KMS-11 (cell line): Measurements from ENCODE around the gene TDRD3.

Experiments used
- H2AFZ ChIP-seq: fragments of 200-600 bp; sonication (generic); 2 replicates; pipeline ENCODE4 v1.6.1; 2016; ENCODE audit warnings: antibody characterized with exemption, mixed run types, low read depth
- H3K27ac ChIP-seq: fragments of 200-600 bp; sonication (generic); 2 replicates; pipeline ENCODE4 v1.6.1; 2016; ENCODE audit warnings: mild to moderate bottlenecking, mixed run types
- H3K27me3 ChIP-seq: fragments of 200-600 bp; sonication (generic); 2 replicates; pipeline ENCODE4 v1.6.1; 2017; ENCODE audit warnings: mild to moderate bottlenecking, low read depth, mixed run types, moderate library complexity; ENCODE audit not compliant: insufficient read depth
- H3K36me3 ChIP-seq: fragments of 200-600 bp; sonication (generic); 2 replicates; pipeline ENCODE4 v1.6.1; 2017; ENCODE audit warnings: mild to moderate bottlenecking, mixed run types; ENCODE audit not compliant: insufficient read depth
- H3K4me1 ChIP-seq: fragments of 200-600 bp; sonication (generic); 2 replicates; pipeline ENCODE4 v1.6.1; 2016; ENCODE audit warnings: mild to moderate bottlenecking, low read depth, mixed run types; ENCODE audit not compliant: poor library complexity, severe bottlenecking
- H3K4me2 ChIP-seq: fragments of 200-600 bp; sonication (generic); 2 replicates; pipeline ENCODE4 v1.7.0; 2016; ENCODE audit warnings: mild to moderate bottlenecking, mixed run types
- H3K4me3 ChIP-seq: fragments of 200-600 bp; sonication (generic); IDR thresholded peaks from 2 replicates; pipeline ENCODE4 v1.6.1; 2017; ENCODE audit warnings: low read depth, low read length, mixed read lengths; ENCODE audit not compliant: insufficient read depth
- H3K79me2 ChIP-seq: fragments of 200-600 bp; sonication (generic); 2 replicates; pipeline ENCODE4 v1.6.1; 2016; ENCODE audit warnings: low read depth, mixed run types; ENCODE audit not compliant: insufficient read depth
- H3K9ac ChIP-seq: fragments of 200-600 bp; sonication (generic); 2 replicates; pipeline ENCODE4 v1.6.1; 2016; ENCODE audit warnings: mild to moderate bottlenecking, mixed run types
- H4K20me1 ChIP-seq: fragments of 200-600 bp; sonication (generic); 2 replicates; pipeline ENCODE4 v1.6.1; 2016; ENCODE audit warnings: mild to moderate bottlenecking, mixed run types; ENCODE audit not compliant: insufficient read depth
- CTCF ChIP-seq: fragments of 200-600 bp; sonication (generic); conservative IDR thresholded peaks from 2 replicates; pipeline ENCODE4 v1.6.1; 2017; ENCODE audit warnings: low read depth, mild to moderate bottlenecking, antibody characterized with exemption, low read length, moderate library complexity, mixed read lengths

TDRD3 gene

DNA sequence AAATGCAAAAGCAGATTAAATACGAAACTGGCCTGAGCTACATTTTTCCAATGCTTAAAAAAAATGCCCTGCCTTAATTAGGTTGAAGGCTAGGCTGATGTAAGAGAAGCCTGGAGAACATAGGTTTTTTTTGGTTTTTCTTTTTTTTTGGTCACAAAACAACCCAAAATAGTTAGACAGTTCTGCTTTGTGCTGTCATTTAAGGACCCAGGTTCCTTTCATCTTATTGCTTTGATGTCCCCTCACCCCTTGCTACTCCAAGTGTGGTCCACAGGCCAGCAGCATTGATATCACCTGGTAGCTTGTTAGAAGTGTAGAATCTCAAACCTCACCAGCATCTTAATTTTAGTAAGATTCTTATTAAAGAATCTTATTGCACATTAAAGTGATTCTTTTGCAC lies 14.4 kb downstream of the TDRD3 start:
- Histone ChIP-seq H4K20me1 (no peaks in the 10 kb centered on the region), H3K9ac (no peak overlapping the region), H3K4me3 (no peak overlapping the region), H3K79me2 (no peaks in the 10 kb centered on the region), H3K27ac (no peak overlapping the region), H2AFZ (no peak overlapping the region), H3K4me2 (no peak overlapping the region), H3K4me1 (no peaks in the 10 kb centered on the region), H3K36me3 (no peaks in the 10 kb centered on the region), H3K27me3 (no peaks in the 10 kb centered on the region)
- TF ChIP-seq CTCF = no peak

DNA sequence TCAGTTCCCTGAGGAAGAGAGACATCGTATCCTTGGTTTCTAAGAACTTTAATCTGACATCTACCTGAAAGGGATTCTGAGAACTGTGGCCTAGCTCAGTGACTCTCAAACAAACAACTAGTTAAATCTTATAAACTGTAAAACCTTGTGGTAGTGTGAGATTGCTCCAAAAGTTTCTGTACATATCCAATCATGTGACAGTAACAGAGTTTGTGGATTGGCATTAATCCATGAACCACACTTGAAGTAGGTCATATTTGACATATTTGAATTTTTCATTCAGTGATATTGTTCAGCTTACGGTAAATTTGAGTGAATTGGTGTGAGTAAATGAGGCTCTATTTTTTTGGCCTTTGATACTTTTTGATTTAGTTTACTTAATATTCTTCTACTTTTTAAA lies 15.0 kb downstream of the TDRD3 start:
- H3K36me3 ChIP-seq = no peaks in the 10 kb centered on the region
- H3K4me1 ChIP-seq = no peaks in the 10 kb centered on the region
- no peaks in the 10 kb centered on the region for H3K27me3 ChIP-seq
- no peak for TF ChIP-seq CTCF
- no peak overlapping the region for H3K9ac ChIP-seq
- no peaks in the 10 kb centered on the region for H4K20me1 ChIP-seq
- no peak overlapping the region for H3K27ac ChIP-seq
- no peak overlapping the region for H3K4me2 ChIP-seq
- no peak overlapping the region for H2AFZ ChIP-seq
- H3K79me2 ChIP-seq = no peaks in the 10 kb centered on the region
- no peak overlapping the region for H3K4me3 ChIP-seq

- Histone ChIP-seq H3K4me1 (no peaks in the 10 kb centered on the region), H2AFZ (no peak overlapping the region), H4K20me1 (no peaks in the 10 kb centered on the region), H3K36me3 (no peaks in the 10 kb centered on the region), H3K27me3 (no peaks in the 10 kb centered on the region), H3K4me2 (no peak overlapping the region), H3K4me3 (no peak overlapping the region), H3K27ac (no peak overlapping the region), H3K79me2 (no peaks in the 10 kb centered on the region), H3K9ac (no peak overlapping the region)
- no peak for TF ChIP-seq CTCF
Measured at GRCh38 chr13:60412909-60413616, 16.0 kb downstream of the TDRD3 start.

DNA sequence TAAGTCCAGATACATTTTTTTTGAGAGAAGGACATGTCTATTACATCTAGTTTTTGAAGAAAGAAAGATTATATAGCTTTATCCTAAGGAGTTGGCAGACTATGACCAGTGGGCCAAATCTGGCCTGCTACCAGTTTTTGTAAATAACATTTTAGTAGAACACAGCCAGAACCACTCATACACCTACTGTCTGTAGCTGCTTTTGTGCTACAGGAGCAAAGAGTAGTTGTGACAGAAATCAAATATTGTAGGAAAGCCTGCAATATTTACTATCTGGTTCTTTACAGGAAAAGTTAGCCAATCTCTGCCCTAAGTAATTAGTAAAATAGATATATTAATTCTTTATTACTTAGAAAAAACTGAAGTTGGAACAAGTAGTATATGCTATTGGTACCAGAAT lies 17.2 kb downstream of the TDRD3 start:
- Histone ChIP-seq H3K36me3 (no peaks in the 10 kb centered on the region), H3K9ac (no peak overlapping the region), H3K4me3 (no peak overlapping the region), H3K4me2 (no peak overlapping the region), H2AFZ (no peak overlapping the region), H3K79me2 (no peaks in the 10 kb centered on the region), H3K4me1 (no peaks in the 10 kb centered on the region), H4K20me1 (no peaks in the 10 kb centered on the region), H3K27ac (no peak overlapping the region), H3K27me3 (no peaks in the 10 kb centered on the region)
- TF ChIP-seq CTCF = no peak
